ES-I3 (cell line): ENCODE data around the gene VIPR2.
"Not testable (repeated sequence)": the region's sequence is repeated elsewhere in the genome, so short reads cannot be mapped to it uniquely, and the experiment has no call there.

Experiments used
- H3K36me3 ChIP-seq: 2 replicates; pipeline ENCODE4 v1.6.1; 2013; ENCODE audit warnings: mild to moderate bottlenecking, low read length, control low read depth, moderate library complexity; ENCODE audit not compliant: insufficient read depth
- H3K4me1 ChIP-seq: 2 replicates; pipeline ENCODE4 v1.6.1; 2013; ENCODE audit warnings: mild to moderate bottlenecking, control low read depth, low read length; ENCODE audit not compliant: insufficient read depth
- H3K9ac ChIP-seq: 2 replicates; pipeline ENCODE4 v1.6.1; 2013; ENCODE audit warnings: low read depth, mild to moderate bottlenecking, low read length, moderate library complexity
- H3K9me3 ChIP-seq: 2 replicates; pipeline ENCODE4 v1.6.1; 2013; ENCODE audit warnings: mild to moderate bottlenecking, low read length, moderate library complexity; ENCODE audit not compliant: control insufficient read depth, insufficient read depth

VIPR2 gene

DNA sequence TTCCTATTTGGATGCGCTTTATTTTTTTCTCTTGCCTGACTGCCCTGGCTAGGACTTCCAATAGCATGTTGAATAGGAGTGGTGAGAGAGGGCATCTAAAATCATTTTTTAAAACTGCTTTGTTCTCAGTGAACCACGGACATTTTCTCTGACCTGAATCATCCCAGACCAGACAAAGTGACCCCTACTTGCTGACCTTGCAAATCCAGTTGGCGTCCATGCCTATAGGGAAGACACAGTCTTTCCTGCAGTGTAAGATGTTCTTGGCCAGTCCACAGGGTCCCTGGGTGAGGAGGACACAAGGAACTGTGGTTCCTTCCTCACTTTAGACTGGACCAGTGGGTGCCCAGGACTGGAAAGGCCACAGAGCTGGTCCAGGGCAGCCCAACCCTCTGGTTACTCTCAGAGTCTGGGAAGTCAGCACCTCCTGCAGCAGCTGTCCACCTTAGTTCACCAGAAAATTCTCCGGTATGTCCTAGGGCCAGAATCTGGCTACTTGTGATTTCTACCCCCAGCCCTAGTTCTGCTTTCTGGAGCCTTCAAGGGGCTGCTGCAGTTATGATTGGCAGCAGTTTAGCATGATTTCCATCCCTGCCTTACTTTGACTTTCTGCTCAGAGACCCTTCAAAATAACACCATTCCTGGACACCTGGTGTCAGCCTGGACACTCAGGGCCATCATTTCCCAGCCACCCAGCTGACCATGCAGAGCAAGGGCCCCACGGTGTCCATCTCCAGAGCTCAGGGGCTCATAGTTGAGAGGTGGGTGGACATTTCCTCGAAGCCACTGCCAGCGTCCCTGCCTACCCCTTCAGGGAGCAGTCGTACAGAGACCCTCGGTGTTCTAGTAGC, 19.3 kb downstream of the VIPR2 start:
- no peaks in the 10 kb centered on the region for H3K4me1 ChIP-seq
- no peaks in the 10 kb centered on the region for H3K9me3 ChIP-seq
- H3K36me3 ChIP-seq: no peaks in the 10 kb centered on the region
- H3K9ac ChIP-seq: no peak overlapping the region

DNA sequence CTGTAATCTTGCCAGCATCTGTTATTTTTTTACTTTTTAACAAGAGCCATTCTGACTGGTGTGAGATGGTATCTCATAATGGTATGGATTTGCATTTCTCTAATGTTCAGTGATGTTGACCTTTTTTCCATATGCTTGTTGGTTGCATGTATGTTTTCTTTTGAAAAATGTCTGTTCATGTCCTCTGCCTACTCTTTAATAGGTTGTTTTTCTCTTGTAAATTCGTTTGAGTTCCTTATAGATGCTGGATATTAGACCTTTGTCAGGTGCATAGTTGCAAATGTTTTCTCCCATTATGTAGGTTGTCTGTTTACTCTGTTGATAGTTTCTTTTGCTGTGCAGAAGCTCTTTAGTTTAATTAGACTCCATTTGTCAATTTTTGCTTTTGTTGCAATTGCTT, 20.9 kb downstream of the VIPR2 start:
- not testable (repeated sequence) for H3K36me3 ChIP-seq, H3K9me3 ChIP-seq, H3K4me1 ChIP-seq, H3K9ac ChIP-seq

DNA sequence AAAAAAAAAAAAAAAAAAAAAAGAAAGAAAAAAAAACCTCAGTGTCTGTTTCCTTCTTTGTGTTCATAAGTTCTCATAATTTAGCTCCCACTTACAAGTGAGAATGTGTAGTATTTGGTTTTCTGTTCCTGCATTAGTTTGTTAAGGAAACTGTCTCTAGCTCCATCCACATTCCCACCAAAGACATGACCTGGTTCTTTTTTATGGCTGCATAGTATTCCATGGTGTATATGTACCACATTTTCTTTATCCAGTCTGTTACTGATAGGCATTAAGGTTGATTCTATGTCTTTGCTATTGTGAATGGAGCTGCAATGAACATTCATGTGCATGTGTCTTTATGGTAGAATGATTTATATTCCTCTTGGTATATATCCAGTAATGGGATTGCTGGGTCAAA, 21.4 kb downstream of the VIPR2 start:
- not testable (repeated sequence) for H3K4me1 ChIP-seq, H3K9ac ChIP-seq, H3K36me3 ChIP-seq, H3K9me3 ChIP-seq

DNA sequence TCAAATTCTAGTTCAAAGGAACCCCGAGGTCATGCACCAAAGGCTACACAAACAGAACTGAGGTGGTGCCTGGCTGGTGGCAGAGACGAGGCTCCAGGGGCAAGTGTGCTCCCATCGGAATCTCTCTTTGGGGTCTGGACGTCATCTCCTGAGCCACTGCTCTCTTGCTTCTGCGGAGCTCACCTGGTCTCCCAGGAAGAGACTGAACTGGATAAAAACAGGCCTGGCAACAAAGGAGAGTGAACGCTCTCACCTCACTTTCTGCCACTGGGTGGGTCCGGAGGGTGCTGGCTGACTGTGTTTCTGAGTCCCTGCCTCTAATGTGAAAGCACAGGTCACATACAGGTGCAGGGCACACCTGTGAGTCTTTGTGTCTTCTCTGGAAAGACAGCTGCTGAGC, 22.4 kb downstream of the VIPR2 start:
- Histone ChIP-seq H3K9me3 (no peaks in the 10 kb centered on the region), H3K9ac (no peak overlapping the region), H3K36me3 (no peaks in the 10 kb centered on the region), H3K4me1 (no peaks in the 10 kb centered on the region)

DNA sequence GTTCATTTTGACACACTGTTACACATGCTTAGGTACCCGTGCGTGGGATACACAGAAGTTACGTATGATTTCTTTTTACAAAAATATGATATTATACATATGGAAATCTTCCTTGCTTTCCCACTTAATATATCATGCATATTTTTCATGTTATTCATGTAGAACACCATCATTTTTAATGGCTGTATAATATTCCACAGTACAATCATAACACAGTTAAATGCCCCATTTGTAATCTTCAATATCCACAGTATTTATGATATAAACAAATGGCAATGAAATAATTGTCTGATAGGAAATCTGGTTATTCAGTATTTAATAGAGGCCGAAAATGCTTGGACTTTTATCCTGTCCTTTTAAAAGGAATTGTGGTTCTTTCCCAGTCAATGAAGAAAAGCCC, 23.2 kb downstream of the VIPR2 start:
- Histone ChIP-seq H3K9me3 (no peaks in the 10 kb centered on the region), H3K4me1 (no peaks in the 10 kb centered on the region), H3K9ac (no peak overlapping the region), H3K36me3 (no peaks in the 10 kb centered on the region)

DNA sequence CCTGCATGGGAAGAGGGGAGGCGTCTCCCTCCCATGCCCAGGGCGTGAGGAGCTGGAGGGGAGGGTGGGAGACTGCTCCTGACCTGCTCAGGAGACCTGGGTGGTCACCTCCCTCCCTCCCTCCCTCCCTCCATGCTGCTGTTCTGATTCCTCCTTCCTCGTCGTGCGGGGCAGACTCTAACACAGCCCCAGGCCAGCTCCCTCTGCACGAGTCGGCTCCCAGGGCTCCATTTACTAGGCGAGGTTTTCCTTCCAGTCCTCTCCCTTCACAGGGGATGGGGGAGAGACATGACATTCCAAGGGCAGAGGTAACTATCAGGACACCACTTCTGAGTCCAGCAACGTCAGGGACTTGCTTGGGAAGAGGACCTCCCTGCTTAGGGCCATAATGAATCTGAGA, 23.6 kb downstream of the VIPR2 start:
- no peaks in the 10 kb centered on the region for H3K4me1 ChIP-seq
- H3K36me3 ChIP-seq: no peaks in the 10 kb centered on the region
- no peak overlapping the region for H3K9ac ChIP-seq
- H3K9me3 ChIP-seq: no peaks in the 10 kb centered on the region

DNA sequence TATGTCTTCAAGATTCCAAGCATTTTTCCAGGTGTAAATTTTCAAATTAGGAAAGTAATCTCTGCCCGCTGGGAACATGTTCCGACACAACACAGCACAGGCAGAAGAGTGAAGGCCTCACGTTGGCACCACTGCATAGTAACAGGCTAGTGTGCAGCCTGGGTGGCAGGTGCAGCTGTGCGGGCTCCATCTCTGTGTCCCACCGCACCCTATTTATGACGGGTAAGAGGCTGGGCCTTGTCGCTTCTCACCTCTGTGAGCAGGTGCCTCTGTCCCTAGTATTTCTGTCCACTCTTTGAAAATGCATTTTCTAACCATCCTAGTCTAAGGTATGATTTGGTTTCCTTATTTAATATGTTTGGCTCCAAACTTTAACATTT, 24.1 kb downstream of the VIPR2 start:
- H3K36me3 ChIP-seq: no peaks in the 10 kb centered on the region
- no peaks in the 10 kb centered on the region for H3K9me3 ChIP-seq
- no peaks in the 10 kb centered on the region for H3K4me1 ChIP-seq
- H3K9ac ChIP-seq: no peak overlapping the region

DNA sequence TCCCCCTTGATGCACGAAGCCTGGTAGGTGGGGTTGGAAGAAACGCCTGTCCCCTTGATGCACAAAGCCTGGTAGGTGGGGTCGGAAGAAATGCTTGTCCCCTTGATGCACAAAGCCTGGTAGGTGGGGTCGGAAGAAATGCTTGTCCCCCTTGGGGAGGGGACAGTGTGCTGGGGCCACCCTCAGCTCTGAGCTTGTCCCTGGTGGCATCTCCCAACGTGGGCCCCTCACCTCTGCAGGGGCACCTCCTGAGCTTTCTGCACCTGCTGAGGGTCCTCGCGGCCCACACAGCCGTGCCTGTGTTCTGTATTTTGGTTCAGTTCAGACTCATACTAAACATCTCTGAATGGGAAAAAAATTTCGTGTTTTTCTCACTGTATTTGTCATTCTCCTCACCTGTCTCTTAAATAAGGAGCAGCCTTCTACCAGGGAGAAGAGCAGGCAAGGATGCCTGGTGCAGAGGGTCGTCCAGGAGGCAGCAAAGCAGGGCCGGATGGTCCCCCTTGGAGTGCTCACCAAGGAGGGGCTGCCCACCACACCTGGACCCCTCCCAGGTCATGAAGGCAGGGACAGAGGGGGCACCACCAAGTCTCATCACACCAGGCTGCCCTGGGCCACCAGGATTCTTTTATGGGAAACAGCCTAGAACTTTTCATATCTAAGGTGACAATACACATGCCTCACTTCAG, 24.7 kb downstream of the VIPR2 start:
- H3K9me3 ChIP-seq: no peaks in the 10 kb centered on the region
- H3K4me1 ChIP-seq: no peaks in the 10 kb centered on the region
- no peaks in the 10 kb centered on the region for H3K36me3 ChIP-seq
- H3K9ac ChIP-seq: no peak overlapping the region

DNA sequence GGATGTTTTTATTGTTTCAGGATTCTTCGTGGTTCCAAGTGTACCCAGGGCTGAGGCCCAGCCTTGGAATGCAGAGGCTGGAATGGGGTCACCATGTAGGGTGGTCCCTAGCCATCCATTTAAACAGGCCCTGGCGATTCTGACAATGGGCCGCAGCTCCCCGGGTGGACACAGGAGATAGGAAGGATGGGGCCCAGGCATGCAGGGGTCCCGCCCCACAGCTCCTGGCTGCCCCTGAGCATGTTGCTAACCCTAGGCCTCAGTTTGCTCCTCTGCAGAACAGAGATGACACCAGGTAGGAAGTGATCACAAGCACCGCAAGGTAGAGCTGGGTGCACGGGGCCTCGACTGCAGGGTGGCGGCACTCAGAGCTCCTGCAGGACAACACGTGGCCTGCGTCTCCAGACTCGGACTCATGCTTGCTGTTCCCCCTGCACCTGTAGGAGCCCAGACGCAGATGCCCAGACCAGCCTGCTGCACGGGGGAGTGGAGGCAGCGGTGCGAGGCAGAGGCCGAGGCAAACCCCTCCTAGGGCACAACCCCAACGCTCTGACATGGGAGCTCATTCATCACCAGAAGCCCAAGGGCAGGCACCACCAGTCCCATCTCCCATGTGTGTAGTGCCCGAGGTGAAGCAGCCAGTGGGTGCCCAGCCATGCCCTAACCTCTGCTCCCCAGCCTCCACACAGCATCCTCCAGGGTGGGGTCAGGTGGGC, 25.5 kb downstream of the VIPR2 start:
- Histone ChIP-seq H3K9me3 (no peaks in the 10 kb centered on the region), H3K36me3 (no peaks in the 10 kb centered on the region), H3K9ac (no peak overlapping the region), H3K4me1 (peaks cover 3% of the 10 kb centered on the region; the same call in 1 of the 2 replicates)

DNA sequence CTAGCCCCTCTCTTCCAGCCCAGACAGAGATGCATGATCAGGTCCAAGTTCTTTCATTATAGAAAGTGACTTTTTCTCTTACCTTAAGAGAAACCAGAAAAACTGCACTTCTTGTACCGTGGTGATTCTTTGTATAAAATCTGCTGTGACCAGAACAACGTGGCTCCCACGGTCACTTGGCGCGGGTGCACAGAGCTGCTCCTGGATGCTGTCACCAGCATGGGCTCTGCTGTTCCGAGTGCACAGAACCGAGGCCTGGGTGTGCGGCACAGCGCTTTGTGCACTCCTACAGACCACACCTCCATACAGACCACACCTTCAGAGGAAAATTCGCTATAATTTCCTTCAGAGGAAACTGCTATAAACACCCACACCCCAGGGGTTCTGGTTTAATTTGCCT, 26.0 kb downstream of the VIPR2 start:
- no peaks in the 10 kb centered on the region for H3K36me3 ChIP-seq
- peaks cover 6% of the 10 kb centered on the region; the same call in 1 of the 2 replicates for H3K4me1 ChIP-seq
- H3K9ac ChIP-seq: no peak overlapping the region
- no peaks in the 10 kb centered on the region for H3K9me3 ChIP-seq

DNA sequence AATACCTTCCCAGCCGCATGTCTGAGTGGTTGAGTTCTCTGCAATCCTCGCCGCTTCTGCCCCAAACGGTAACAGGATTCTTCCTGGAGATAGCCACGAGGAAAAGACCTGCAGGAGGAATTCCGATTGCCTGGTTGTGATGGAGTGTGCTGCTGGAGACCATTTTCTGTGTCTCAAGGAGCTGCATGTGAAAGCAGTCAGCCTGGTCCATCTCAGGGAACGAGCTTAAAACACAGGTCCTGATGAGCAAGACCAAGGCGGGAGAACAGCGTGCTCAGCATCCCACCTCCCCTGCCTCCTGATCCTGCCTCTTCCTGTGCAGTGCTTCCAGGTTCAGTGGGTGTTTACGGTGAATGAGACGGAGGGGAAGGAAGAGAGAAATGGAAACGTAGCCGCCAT, 26.5 kb downstream of the VIPR2 start:
- no peaks in the 10 kb centered on the region for H3K9me3 ChIP-seq
- H3K4me1 ChIP-seq: peaks cover 6% of the 10 kb centered on the region; the same call in 1 of the 2 replicates
- H3K9ac ChIP-seq: no peak overlapping the region
- no peaks in the 10 kb centered on the region for H3K36me3 ChIP-seq

DNA sequence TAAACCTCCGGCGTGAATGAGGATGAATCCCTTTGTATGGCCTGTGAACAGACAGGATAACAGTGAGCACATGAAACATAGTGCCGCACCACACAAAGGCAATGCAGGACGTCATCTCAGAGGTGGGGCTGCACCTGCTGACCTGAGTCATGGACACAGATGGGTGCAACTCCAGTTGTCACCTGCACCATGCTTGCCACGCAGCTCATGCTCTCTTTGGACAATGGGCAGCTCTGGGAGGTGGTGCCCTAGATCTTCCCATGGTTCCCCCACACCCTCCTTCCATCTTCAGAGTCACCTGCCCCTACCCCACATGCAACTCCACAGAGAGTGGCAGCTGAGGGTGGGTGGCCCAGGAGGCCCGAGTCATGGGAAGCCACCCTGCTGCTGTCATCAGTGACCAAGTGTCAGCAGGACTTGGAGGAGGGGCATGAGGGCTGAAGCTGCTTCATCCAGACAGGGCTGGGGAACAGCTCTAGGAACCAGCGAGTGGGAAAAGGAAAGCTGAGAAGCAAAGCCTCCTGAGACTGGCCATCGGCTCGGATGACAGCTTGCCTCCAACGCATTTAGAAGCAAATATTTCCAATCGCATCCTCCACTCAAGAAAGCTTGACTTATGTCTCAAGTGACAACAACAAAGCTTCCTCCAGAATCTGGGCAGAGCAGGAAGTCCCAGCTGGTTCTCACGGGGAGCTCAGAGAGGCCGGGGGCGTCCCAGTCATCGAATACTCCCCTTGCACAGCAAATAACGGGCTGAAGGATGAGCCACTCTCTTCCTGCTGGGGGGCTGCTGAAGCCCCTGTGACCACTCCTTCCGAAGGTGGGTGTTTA, 27.1 kb downstream of the VIPR2 start:
- no peaks in the 10 kb centered on the region for H3K9me3 ChIP-seq
- no peaks in the 10 kb centered on the region for H3K36me3 ChIP-seq
- peaks cover 6% of the 10 kb centered on the region; the same call in 1 of the 2 replicates for H3K4me1 ChIP-seq
- H3K9ac ChIP-seq: no peak overlapping the region

DNA sequence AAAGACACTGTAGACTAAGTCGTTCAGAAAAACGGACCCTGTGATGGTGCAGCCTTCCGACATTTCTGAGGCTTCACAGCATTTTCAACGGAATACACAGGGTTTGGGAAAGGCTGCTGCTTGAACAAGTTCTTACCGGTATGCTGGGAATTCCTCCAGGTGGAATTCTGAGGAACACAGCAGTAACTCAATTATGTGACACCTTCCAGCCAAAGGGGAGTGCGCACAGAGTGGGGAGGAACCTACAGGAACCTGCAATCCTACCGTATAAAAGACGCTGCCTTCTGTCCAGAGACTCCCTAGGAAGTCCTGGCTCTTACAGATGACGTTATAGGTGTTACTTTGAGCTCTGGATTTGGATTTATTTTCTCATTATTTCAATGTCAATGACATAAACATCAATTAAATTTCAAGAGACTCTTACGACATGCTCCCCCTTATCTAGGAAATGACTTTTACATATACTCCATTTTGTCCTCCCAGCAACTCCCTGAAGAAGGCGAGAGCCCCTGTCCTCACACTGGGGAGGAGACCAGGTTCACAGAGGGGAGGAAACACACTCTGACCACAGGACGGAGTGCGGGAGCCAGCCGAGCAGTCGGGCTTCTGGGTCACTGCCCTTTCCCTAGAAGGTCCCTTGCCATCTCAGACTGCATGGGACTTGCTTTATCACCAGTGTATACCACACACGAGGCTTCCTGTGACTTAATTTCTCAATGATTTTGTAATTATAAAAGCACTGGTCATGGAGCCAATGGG, 27.9 kb downstream of the VIPR2 start:
- Histone ChIP-seq H3K9ac (no peak overlapping the region), H3K9me3 (no peaks in the 10 kb centered on the region), H3K36me3 (no peaks in the 10 kb centered on the region), H3K4me1 (peaks cover 6% of the 10 kb centered on the region; the same call in 1 of the 2 replicates)
